MV-4-11 (cell line): Measurements from ENCODE around the gene SLC6A6.
"Not testable (repeated sequence)": the region's sequence is repeated elsewhere in the genome, so short reads cannot be mapped to it uniquely, and the experiment has no call there.

Source experiments
- DNase-seq: peaks from one replicate; lab custom pipeline; 2025; lab: John Stamatoyannopoulos, UW

The SLC6A6 gene

DNA sequence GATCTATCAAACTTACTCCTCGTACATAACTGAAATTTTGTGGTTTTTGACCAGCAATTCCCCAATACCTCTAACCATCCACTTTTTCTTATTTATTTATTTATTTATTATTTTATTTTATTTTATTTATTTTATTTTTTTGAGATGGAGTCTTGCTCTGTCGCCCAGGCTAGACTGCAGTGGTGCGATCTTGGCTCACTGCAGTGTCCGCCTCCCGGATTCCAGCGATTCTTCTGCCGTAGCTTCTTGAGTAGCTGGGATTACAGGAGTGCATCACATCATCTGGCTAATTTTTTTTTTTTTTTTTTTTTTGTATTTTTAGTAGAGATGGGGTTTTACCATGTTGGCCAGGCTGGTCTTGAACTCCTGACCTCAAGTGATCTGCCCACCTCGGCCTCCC, 35.3 kb downstream of the SLC6A6 start:
- not testable (repeated sequence) for DNase-seq

DNA sequence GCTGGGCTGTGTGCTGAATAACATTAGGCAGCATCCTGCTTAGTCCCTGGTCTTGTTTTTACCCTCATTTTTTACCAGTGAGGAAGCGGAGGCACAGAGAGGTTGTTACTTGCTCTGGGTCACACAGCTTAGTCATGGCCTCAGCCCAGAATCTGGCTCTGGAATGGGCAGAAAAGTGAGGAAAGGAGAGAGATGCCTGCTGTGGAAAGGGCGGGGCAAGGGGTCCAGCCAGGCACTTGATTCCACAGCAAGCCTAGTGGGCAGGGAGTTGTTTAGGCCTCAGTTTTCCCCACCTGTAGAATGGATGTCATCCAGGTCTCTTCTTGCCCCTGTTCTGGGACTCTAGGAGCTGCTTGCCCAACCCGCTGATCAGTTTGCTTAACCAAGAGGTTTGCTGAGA, 35.9 kb downstream of the SLC6A6 start:
- no peak for DNase-seq

DNA sequence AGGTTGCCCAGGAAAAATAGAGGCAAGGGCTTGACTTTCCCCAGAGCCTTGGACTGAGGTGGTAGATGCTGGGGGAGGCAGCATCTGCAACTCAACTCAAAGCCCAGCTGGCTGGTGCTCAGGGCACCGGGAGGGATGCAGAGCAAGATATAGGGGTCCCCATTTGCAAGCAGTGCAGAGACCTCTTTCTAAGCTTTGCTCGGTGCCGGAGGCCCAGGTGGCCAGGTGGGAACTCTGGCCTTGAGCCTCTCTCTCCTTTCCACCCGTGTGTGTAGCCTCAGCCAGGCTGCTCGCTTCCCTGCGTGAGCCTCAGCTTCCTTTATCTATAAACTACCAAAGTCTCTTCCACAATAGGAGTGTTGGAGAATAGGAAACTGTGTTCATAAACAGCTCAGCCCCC, 36.5 kb downstream of the SLC6A6 start:
- no peak for DNase-seq

DNA sequence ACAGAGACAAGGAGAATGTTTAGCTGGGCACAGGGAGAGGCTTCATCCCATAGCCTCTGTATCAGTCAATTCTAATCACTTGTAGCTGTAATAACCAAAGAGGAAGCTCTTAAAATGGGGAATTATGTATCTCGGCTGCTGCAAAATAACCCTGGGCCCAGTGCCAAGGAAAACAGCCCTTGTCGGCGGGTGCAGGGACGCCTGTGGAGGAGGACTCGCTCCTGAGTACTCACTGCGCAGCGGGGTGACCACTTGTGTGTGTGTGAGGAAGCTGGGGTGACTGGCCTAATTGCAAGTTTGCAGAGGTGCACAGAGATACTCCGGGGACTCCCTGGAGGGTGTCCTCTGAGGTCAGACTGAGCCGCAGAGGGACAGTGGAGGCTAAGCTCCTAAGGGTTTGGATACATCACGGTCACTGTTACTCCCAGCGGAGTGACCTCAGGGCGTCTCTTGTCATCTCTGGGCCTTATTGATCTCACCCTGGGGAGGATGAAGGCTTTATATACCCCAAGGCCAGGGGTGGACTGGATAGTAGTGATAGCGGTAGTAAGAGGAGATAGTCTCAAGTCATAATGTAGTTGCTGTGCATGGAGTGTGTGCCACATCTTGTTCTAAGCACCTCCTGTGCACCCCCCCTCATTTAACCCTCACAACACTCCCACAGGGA, 37.2 kb downstream of the SLC6A6 start:
- peak; percentile 84 for DNase-seq

DNA sequence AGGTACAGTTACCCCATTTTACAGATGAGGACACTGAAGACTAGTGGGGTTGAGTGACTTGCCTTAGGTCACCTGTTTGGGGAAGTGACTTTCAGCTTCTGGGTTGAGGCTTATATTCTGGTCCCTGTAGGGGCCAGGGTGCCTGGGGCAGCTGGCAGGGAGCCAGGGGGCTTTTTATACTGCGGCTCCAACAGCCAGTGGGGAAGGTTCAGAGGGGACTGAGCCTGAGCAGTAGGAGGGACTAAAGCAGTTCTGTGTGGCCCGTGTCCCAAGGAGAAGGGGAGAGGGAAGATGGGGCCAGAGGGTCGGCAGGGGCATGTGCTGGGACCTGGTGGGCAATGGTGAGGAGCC, 37.7 kb downstream of the SLC6A6 start:
- DNase-seq = peak; percentile 15

DNA sequence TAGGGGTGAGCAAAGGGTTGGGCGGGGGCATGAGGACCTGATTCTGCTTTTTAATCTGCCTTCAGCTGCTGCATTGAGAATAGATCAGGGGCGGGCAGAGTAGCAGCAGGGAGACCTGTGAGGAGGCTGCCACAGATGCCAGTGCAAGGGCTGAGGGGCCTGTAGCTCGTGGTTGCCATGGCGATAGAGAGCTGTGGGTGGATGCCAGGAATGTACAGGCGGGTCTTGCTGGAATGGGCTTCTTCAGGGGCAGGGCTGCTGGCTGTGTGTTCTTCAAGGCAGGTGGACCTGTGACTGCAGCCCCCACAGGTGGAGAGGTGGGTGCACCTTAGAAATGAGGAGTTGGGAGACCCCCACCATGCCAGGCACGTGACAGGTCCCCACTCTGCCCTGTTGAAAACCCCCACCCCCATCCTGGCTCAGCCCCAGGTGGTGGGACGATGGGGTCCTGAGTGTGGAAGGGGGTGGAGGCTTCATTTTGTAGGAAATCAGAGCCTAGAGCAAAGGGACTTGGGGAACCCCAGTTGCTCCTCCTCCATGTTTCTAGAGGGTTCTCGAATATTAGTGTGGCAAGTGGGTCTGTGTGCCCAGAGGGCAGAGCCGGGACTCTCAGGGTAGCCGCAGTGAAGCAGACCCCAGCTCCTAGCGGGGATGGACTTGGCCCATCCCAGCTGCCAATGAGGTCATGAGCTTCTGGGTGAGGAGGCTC, 38.3 kb downstream of the SLC6A6 start:
- DNase-seq = no peak

DNA sequence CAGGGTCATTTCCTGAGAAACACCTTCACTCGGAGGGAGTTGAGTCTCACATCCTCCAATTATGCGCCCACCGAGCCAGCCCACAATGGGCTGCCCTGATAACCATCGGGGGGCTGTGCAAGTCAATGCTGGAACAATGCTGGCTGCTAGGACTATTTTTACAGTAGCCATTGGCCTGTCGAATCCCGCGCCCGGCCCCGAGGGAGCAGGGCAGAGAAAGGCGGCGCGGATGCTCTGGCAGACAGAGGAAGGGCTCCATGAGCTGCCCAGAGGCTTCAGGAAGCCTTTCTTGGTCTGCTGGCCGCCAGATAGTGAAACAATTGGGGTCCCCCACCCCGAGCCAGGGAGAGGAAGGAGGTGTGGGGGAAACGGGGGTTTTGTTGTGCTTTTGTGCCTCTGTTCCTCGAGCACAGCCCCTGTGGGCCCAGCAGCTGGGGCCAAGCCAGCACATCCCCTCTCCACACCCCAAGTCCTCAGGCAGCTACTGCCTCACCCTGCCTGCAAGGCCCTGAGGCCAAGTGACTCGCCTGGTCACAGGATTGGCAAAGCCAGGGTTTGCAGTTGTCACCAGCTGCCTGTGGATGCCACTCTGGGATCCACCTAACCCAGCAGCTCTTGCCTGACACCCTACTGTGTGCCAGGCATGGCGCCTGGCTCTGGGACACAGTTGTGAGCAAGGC, 39.0 kb downstream of the SLC6A6 start:
- no peak for DNase-seq

DNA sequence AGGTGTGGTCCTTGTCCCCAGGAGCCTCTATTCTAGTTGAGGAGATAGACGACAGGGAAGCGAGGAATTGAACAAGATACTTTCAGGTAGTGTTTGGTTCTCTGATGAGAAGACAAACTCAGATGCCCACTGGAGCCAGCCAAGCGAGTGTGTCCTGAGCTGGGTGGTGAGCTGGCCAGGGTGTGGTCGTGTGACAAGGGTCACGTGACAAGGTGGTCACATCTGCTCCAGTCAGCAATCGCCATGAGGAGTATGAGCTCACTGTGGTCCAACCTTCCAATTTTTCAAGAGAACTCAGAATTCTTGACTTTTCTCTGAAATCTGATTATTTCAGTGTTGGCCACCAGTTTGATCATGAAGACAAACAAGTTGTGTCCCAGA, 39.5 kb downstream of the SLC6A6 start:
- no peak for DNase-seq

DNA sequence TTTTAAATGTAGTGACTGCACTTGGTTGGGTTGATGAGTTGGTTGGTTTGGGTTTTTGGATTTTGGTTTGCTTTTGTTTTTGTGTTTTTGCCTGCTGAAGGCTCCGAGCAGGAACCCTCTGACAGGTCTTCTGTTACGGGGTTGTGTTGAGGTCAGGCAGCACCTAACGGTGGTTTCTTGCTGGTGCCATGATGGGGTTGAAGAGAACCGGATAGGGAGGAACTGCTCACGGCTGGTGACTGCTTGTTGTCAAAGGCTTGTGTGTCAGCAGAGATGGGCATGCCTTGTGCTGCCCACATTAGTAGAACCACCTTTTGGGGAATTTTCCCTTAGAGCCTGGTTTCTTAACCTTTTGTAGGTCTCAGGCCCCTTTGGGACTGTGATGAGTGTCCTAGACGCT, 42.0 kb downstream of the SLC6A6 start:
- no peak for DNase-seq

DNA sequence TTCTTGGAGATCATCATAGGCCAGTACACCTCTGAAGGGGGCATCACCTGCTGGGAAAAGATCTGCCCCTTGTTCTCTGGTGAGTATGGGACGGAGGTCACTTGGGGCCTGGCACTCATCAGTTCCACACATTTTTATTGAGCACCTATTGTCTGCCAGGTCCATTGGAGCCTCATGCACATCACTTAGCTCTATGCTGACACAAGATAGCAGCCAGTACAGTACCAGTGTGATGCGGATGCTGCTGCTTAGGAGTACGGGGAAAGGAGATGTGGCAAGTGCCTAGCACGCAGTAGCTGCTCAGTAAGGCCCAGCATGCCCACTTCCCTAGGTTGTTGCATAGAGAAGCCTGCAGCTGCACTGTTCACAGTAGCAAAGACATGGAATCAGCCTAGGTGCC, 43.4 kb downstream of the SLC6A6 start:
- DNase-seq = no peak

DNA sequence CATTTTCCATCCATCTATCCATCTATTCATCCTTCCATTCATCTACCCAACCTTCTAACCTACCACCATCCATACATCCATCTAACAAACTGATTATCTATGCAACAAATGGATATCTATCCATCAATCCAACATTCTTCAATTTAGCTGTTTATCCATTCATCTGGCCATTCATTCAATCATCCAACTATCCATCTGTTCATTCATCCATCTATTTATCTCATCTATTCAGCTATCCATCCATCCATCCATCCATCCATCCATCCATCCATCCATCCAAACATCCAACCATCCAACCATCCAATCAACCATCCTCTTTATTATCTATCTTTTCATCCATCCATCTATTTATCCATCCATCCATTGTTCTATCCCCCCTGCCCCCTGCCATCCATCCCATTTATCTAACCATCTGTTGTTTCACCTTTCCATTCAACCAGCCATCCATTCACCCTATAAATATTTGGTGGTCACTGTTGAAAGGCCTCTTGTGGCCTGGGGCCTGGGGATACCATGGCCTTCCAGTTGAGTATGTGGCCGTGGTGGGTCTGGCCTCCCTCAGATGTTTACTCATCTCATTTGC, 44.7 kb downstream of the SLC6A6 start:
- no peak for DNase-seq

DNA sequence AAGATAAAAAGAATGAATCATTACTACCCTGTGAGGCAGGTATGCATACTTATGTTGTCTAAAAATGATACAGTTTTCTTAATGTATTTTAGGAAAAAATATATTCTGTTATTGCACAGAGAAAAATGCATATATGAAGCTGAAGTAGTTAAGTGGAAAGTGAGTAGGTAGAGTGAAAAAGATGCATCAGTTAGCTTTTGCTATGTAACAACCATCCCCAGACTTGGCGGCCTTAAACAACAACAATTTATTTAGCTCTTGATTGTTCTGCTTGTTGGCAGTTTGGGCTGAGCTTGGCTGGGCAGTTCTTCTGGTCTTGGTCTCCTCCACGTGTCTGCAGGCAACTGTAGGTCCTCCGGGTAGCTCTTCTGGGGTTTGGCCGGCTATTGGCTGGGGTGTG, 45.7 kb downstream of the SLC6A6 start:
- DNase-seq = no peak

DNA sequence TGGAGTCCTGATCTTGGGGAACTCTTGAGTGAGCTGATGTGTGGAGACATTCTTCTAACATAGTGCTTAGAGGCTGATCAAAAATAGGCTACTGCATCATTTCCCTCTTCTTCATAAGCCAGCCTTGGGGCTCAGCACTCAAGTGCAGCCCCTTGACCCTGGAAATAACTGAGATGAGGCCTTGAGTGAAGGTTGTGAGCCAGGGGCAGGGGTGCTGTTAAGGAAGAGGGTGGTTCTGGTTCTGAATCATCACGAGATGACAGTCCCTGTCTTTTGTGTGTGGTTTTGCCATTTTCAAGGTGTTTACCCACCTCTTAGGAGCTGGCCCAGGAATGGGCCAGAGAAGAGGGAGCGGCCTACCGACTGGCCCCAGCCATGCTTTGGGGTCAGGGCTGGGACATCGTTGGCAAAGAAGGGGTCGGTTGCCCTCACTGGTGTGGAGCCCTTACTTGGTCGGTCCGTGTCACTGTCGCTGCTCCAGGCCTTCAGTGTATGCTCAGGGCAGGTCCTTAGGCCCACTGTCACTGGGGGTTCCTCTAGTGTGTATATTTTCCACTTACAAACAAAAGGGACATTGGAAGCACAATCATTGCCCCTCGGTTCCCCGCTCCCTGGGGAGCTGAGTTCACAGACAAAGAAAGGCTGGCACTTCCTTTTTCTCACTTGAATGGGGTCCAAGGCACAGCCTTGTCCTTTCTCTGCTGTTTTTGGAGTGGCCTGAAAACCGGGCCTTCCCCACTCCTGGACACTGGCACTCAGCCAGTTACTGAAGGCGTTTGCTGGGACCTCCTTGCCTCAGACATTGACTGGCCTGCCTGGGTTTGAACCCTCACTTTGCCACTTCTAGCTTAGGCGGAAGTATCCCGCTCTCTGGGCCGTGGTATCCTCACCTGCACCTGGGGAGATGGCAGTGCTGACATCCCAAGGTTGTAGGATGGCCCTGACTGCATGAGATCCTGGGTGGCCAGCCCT, 46.6 kb downstream of the SLC6A6 start:
- no peak for DNase-seq

DNA sequence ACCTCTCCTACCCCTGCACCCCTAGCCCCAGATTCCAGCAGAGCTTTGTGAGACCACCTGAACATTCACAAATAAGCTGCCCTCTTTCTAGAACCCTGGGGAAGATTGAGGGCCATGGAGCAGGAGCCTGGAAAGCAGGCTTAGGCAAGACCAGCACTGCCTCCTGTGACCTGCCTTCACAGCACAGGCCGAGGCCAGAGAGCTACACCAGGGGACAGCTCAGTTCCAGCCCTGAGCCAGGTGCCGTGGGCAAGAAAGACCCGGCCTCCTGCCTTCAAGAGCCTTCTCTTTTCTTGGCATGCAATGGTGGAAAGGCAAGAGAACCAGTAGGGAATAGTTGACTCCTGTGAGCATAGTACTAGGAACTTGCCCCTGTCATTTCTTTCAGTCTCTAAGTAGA, 48.1 kb downstream of the SLC6A6 start:
- no peak for DNase-seq

DNA sequence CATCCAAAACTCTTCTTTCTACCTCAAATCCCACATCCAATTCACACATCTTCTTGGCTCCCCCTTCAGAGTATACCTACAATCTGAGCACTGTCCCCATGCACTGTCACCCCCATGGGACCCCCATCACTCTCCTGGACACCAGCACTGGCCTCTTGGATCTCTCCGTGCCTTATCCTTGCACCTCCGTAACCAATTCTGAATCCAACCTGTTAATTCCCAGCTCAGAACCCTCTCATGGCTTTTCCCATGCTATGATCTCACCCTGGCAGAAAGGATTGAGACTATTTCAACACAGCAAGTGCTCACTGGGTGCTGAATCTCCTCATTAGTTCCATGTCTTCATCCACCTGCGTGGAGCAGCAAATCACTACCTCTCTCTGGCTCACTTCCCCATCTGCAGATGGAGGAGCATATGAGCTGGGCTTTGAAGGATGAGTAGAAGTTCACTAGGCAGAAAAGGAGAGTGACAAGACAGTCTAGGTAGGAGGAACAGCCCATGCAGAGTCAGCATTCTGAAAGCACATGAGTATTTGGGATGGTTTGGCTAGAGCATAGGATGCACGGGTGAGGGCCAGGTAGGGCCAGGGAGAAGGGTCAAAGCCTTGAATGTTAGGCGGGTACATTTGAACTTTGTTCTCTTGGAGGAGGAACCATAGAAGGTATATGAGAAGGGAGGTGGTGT, 48.7 kb downstream of the SLC6A6 start:
- no peak for DNase-seq

DNA sequence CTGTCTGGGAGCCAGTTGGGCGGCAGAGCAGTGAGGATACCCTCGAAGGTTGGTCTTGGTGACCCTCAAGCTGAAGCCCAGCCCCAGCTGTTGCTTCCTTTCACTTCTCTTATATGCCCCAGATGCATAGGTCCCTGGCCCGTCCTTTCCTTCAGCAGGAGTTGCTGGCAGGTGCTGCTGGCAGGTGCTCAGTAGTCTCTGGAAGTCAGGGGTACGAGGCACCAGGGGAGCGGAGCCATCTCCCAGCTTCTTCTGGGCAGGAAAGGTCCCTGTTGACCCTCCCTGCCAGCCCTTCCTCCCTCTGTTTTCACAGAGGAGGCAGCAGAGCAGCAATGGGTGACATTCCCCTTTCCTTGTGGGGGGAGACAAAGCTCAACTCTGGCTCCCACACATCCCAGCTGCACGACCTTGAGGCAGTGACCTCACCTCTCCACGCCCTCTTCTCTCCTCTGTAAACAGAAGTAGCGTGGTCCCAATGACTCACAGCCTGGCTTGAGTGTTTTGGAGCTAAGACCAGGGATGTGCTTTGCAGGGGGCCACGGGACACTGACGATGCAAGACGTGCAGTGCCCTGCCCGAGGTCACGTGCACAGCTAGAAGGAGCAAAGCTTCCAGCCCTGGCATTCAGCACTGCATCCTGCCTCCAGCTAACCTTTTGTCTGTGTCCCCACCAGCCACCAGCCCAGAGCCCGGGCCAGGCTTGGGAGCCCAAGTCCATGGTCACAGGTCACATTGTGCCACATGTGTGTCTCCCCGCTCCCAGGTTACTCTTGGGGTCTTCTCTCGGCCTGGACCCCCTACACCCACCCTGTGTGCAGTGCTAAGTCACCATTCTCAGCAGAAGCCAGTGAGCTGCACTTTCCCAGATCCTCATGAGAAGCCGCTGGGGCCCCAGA, 49.7 kb downstream of the SLC6A6 start:
- no peak for DNase-seq

DNA sequence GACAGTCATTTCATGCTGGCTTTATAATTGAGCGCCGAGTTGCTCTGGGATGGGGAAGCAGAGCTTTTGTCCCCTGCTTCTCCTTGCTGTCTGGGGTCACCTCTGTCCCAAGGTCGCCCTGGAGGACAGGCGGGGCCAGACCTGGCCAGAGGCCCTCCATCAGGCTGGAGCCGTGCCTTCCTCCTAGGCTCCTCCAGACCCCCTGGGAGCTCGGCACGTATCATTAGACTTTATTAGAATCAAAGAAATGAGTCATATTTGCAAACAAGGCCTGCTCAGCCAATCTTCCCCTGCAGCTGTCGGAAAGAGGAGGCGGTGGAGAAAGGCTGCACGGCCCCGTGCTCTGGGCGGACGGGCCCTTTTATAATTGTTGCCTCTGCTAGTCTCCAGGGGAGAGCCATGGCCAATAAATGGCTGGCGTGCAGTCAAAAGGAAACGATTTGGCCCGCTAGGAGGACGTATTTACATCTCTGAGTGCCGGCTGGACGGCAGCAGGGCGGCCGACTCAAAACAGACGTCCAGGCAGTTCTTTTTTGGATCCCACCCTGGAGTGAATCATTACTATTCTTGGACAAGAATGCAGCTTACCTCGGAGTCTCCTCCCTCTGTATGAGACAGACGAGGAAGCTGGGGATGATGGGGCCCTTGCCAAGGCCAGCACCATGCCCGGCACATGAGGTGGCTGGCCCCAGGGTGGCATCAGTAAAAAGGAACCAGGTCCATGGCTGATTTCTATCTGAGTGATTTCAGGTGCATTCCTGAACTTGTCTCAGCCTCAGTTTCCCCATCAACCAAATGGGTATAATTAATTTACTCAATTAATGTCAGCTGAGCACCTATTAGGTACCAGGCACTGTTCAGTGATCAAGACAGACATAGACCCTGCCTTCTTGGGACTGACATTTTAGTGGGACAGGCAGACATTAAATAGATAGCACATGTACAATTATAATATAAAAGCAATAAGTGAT, 50.6 kb downstream of the SLC6A6 start:
- DNase-seq = no peak

DNA sequence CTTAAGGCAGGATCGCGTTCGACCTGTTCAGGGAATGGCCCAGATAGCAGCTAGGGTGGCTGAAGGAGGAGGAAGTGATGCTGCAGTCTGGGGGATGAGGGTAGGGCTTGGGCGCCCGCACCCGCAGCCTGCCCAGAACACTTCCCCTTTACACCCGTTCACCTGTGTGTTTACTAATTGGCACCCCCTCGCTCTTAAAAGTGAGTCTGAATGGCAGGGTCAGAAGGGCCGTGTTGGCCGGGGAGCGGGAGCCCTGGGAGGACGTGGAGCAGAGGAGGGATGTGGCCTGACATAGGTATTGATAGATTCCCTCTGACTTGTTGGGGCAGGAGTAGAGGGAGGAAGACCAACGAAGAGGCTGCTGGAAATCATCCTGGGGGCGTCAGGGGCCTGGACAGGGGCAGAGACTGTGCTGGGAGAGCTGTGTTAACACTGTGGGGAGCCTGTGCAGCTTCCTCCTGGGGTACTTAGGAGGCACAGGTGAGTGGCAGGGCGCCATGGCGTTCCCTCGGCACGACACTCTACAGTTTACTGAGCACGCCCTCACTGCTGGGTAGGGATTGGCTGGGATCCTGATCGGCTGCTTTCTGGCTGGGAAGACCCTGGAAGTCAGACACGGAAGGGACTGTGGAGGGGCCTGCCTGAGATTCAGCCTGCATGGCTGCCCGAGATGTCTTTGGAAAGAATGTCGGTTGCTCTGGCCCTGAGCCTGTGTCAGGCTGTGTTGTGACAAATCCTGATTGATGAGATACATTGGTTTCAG, 51.7 kb downstream of the SLC6A6 start:
- no peak for DNase-seq
